Right hindlimb (tissue), 1 donor: ENCODE data around the gene ZNF148.

Experiments
- DNase-seq: peaks from one replicate; pipeline ENCODE4 v3.0.0-alpha.2; 2018

ZNF148 gene

GRCh38 chr3:125266971-125267370 lies 108.2 kb downstream of the ZNF148 start:
- DNase-seq: no peak

GRCh38 chr3:125262161-125262560 lies 113.0 kb downstream of the ZNF148 start:
- DNase-seq: no peak

GRCh38 chr3:125261031-125261430 lies 114.1 kb downstream of the ZNF148 start:
- no peak for DNase-seq

- DNase-seq: no peak
These were observed 115.0 kb downstream of the ZNF148 start for GRCh38 chr3:125260158-125260557.

GRCh38 chr3:125257536-125257935 lies 117.6 kb downstream of the ZNF148 start:
- no peak for DNase-seq

GRCh38 chr3:125256675-125257074 lies 118.5 kb downstream of the ZNF148 start:
- DNase-seq: no peak

GRCh38 chr3:125250973-125251372 lies 124.2 kb downstream of the ZNF148 start:
- DNase-seq: no peak

- DNase-seq: no peak
These were observed 128.9 kb downstream of the ZNF148 start for GRCh38 chr3:125246237-125246636.

- no peak for DNase-seq
These were observed 129.6 kb downstream of the ZNF148 start for GRCh38 chr3:125245521-125245920.

GRCh38 chr3:125240496-125240895 lies 134.6 kb downstream of the ZNF148 start:
- DNase-seq: no peak

- DNase-seq: no peak
These were observed 135.9 kb downstream of the ZNF148 start for GRCh38 chr3:125239266-125239665.

- no peak for DNase-seq
These were observed 136.4 kb downstream of the ZNF148 start for GRCh38 chr3:125238759-125239158.

- DNase-seq: no peak
These were observed 138.7 kb downstream of the ZNF148 start for GRCh38 chr3:125236331-125236903.

- no peak for DNase-seq
These were observed 140.3 kb downstream of the ZNF148 start for GRCh38 chr3:125234831-125235230.

- no peak for DNase-seq
These were observed 142.7 kb downstream of the ZNF148 start for GRCh38 chr3:125232401-125232800.

GRCh38 chr3:125231895-125232294 lies 143.2 kb downstream of the ZNF148 start:
- DNase-seq: no peak

- no peak for DNase-seq
These were observed 145.4 kb downstream of the ZNF148 start for GRCh38 chr3:125229707-125230106.

- DNase-seq: no peak
These were observed 146.0 kb downstream of the ZNF148 start for GRCh38 chr3:125229168-125229567.

- no peak for DNase-seq
These were observed 153.3 kb downstream of the ZNF148 start for GRCh38 chr3:125221831-125222230.

- no peak for DNase-seq
These were observed 154.2 kb downstream of the ZNF148 start for GRCh38 chr3:125220727-125221429.

- no peak for DNase-seq
These were observed 154.9 kb downstream of the ZNF148 start for GRCh38 chr3:125220183-125220582.

GRCh38 chr3:125219261-125219701 lies 155.8 kb downstream of the ZNF148 start:
- DNase-seq: no peak

GRCh38 chr3:125214738-125215137 lies 160.4 kb downstream of the ZNF148 start:
- no peak for DNase-seq

- DNase-seq: no peak
These were observed 161.1 kb downstream of the ZNF148 start for GRCh38 chr3:125213946-125214542.
